Endodermal cell (in vitro differentiated cells): ENCODE data around the gene NOS2. TPM values are rescaled to one million over a fixed set of nuclear protein-coding genes. Genes with fewer than 3 reads are reported as not detected.

ENCODE experiments used
- DNase-seq: peaks from one replicate; pipeline ENCODE4 v3.0.0-alpha.2; 2017
- H3K27ac ChIP-seq: 2 replicates; pipeline ENCODE4 v1.5.1; 2013; ENCODE audit warnings: mild to moderate bottlenecking, low read depth, low read length, moderate library complexity
- H3K27me3 ChIP-seq: 2 replicates; pipeline ENCODE4 v1.6.1; 2013; ENCODE audit warnings: mild to moderate bottlenecking, low read length, moderate library complexity; ENCODE audit not compliant: insufficient read depth, control insufficient read depth, poor library complexity, severe bottlenecking
- H3K36me3 ChIP-seq: 2 replicates; pipeline ENCODE4 v1.7.0; 2013; ENCODE audit warnings: mild to moderate bottlenecking, low read length, moderate library complexity; ENCODE audit not compliant: control insufficient read depth, insufficient read depth
- H3K4me1 ChIP-seq: one replicate; pipeline ENCODE4 v1.7.0; 2013; ENCODE audit warnings: low read length; ENCODE audit not compliant: control insufficient read depth, insufficient read depth
- H3K4me3 ChIP-seq: 2 replicates; pipeline ENCODE4 v1.5.1; 2013; ENCODE audit warnings: mild to moderate bottlenecking, low read length, moderate library complexity
- H3K9ac ChIP-seq: 2 replicates; pipeline ENCODE4 v1.6.1; 2013; ENCODE audit warnings: mild to moderate bottlenecking, low read length, moderate library complexity; ENCODE audit not compliant: poor library complexity, severe bottlenecking; ENCODE audit errors: extremely low read depth
- H3K9me3 ChIP-seq: 2 replicates; pipeline ENCODE4 v1.6.1; 2013; ENCODE audit warnings: mild to moderate bottlenecking, low read length, moderate library complexity; ENCODE audit not compliant: control insufficient read depth
- H3K27ac Mint-ChIP-seq: 2 replicates; pipeline ENCODE4 v1.8.0; 2020; ENCODE audit warnings: mixed read lengths
- H3K27me3 Mint-ChIP-seq: 2 replicates; pipeline ENCODE4 v1.8.0; 2021; ENCODE audit warnings: mild to moderate bottlenecking, mixed read lengths; ENCODE audit not compliant: insufficient read depth
- H3K36me3 Mint-ChIP-seq: 2 replicates; pipeline ENCODE4 v1.8.0; 2020; ENCODE audit warnings: low read depth, mixed read lengths
- H3K4me1 Mint-ChIP-seq: 2 replicates; pipeline ENCODE4 v1.8.0; 2020; ENCODE audit warnings: mixed read lengths
- H3K4me3 Mint-ChIP-seq: 2 replicates; pipeline ENCODE4 v1.8.0; 2020; ENCODE audit warnings: mild to moderate bottlenecking, moderate library complexity, mixed read lengths
- H3K9me3 Mint-ChIP-seq: 2 replicates; pipeline ENCODE4 v1.8.0; 2020; ENCODE audit warnings: mild to moderate bottlenecking, mixed read lengths
- CTCF ChIP-seq: fragments of 200-600 bp; sonication (generic); conservative IDR thresholded peaks from 2 replicates; pipeline ENCODE4 v1.5.0; 2021; ENCODE audit warnings: antibody characterized with exemption, mild to moderate bottlenecking
- WGBS, 2 experiments: methylation state at CpG; one replicate each; pipeline versions ENCODE4 v1.1.5 to v1.1.7; 2013; ENCODE audit warnings: missing lambda C conversion rate in 2 of 2, mixed read lengths in 1 of 2; ENCODE audit not compliant: insufficient coverage in 1 of 2, insufficient read length in 1 of 2; 5-methylcytosine and 5-hydroxymethylcytosine counted together
- total RNA-seq, 2 donors: library from RNA; stranded (reverse); fragmentation: NEBNext Ultra II Directional in 1 of 2; extraction: Animal tissue kit (Norgen Biotek cat#: 25700) in 1 of 2; gene quantifications; 2 replicates in 1 of 2; 3 replicates in 1 of 2; pipeline ENCODE4 v1.2.1, GENCODE V29; 2021

NOS2 gene
- total RNA-seq, 2 donors from 2014 or later: 0.26 to 0.62 TPM

GRCh38 chr17:27816946-27817345 is 16.6 kb upstream of the NOS2 start:
- Histone ChIP-seq H3K27me3 (no peaks in the 10 kb centered on the region), H3K4me1 (no peaks in the 10 kb centered on the region), H3K27ac (no peak overlapping the region), H3K36me3 (no peaks in the 10 kb centered on the region), H3K4me3 (no peak overlapping the region), H3K9me3 (peaks cover 10% of the 10 kb centered on the region), H3K9ac (no peak overlapping the region)
- no peak overlapping the region for H3K27ac Mint-ChIP-seq
- WGBS, 2 experiments: 93% methylated on average over 3 of the region's 3 CpGs; no CpG with 5 or more reads in 1 of the 2 experiments
- DNase-seq: no peak
- H3K9me3 Mint-ChIP-seq: peaks cover 17% of the 10 kb centered on the region
- no peaks in the 10 kb centered on the region for H3K36me3 Mint-ChIP-seq
- TF ChIP-seq CTCF: no peak
- no peak overlapping the region for H3K4me3 Mint-ChIP-seq
- no peaks in the 10 kb centered on the region for H3K27me3 Mint-ChIP-seq
- H3K4me1 Mint-ChIP-seq: no peaks in the 10 kb centered on the region

DNA sequence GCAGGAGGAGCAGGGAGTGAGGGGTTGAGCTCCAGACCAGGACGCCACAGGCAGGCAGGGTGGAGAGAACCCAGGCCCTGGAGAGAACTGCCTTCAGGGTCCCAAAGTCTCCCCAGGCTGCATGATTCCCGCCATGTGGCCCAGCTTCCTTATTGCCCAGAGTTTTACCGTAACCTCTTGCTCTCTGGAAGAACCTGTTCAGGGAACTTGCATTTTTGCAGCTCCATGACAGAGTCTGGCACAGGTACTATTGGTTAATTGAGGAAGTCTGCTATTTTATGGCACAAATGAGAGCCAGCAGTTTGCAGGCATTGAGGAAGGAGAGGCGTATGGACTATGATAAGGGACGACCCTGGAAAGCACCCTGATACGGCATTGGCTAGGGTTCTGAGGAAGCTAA is 11.6 kb upstream of the NOS2 start:
- Mint-ChIP-seq H3K9me3 (peaks cover 7% of the 10 kb centered on the region), H3K27ac (no peak overlapping the region), H3K27me3 (no peaks in the 10 kb centered on the region), H3K4me3 (no peak overlapping the region), H3K36me3 (no peaks in the 10 kb centered on the region), H3K4me1 (no peaks in the 10 kb centered on the region)
- no peak for TF ChIP-seq CTCF
- Histone ChIP-seq H3K27ac (no peak overlapping the region), H3K4me1 (no peaks in the 10 kb centered on the region), H3K9me3 (no peaks in the 10 kb centered on the region), H3K27me3 (no peaks in the 10 kb centered on the region), H3K4me3 (no peak overlapping the region), H3K9ac (no peak overlapping the region), H3K36me3 (no peaks in the 10 kb centered on the region)
- DNase-seq: no peak
- 93 to 97% methylated on average over 6 of the region's 6 CpGs for WGBS, 2 experiments

DNA sequence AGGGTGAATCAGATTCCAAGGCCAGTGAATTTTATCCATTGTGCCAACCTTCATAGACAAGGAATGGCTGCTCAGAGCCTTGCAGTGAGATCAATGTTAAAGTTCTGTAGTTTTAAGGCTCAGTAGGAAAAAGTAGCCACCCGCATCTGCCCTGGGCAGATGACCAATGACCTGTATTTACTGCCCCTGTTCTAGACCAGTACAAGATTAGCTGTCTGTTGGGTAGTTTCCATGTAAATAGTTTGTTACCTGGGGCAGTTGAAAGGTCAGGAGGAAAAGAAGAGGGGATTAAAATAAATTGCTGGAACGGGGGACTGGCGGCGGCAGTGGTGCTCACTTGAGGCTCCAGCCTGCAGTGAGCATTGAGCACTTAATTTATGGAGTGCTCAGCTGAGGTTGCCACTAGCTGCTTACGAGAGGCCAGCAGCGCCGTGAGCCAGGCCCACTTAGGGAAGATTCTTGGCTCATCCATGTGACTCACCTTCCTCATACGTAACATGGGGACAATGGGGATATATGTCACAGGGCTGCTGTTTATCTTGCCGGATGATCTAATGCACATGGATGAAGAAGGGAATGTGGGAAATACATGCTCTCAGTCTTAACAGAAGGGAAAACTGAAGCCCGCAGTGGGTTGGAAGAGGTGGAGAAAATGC is 10.7 kb upstream of the NOS2 start:
- WGBS, 2 experiments: 82% methylated on average over 8 to 10 of the region's 10 CpGs
- Mint-ChIP-seq H3K4me1 (no peaks in the 10 kb centered on the region), H3K27ac (no peak overlapping the region)

More for the DNA sequence above, 10.7 kb upstream of the NOS2 start:
- TF ChIP-seq CTCF: no peak
- Mint-ChIP-seq H3K27me3 (no peaks in the 10 kb centered on the region), H3K36me3 (no peaks in the 10 kb centered on the region), H3K9me3 (peaks cover 7% of the 10 kb centered on the region), H3K4me3 (no peak overlapping the region)
- Histone ChIP-seq H3K4me3 (no peak overlapping the region), H3K9me3 (no peaks in the 10 kb centered on the region), H3K9ac (no peak overlapping the region), H3K27me3 (no peaks in the 10 kb centered on the region), H3K36me3 (no peaks in the 10 kb centered on the region), H3K27ac (no peak overlapping the region), H3K4me1 (no peaks in the 10 kb centered on the region)
- no peak for DNase-seq
